CD4-positive, alpha-beta T cell (primary cell): ENCODE results near the gene ZNHIT1. TPM values are rescaled to one million over a fixed set of nuclear protein-coding genes. Genes with fewer than 3 reads are reported as not detected.

Experiments
- ATAC-seq: fragments of 200-7000 bp; cut with Tn5 transposase; one replicate; pipeline ENCODE4 v1.10.0; 2022; ENCODE audit warnings: mild to moderate bottlenecking; ENCODE audit not compliant: poor library complexity
- CTCF ChIA-PET: fragments of 350-600 bp; sonication (Branson Sonifier 250); formaldehyde crosslinking; loops from one replicate; lab custom pipeline; 2021; ENCODE audit warnings: antibody characterized with exemption, inconsistent platforms; lab: Charles Lee
- POLR2A ChIA-PET: fragments of 350-600 bp; sonication (Branson Sonifier 250); formaldehyde crosslinking; loops from one replicate; lab custom pipeline; 2021; ENCODE audit warnings: antibody characterized with exemption, inconsistent platforms; lab: Charles Lee
- DNase-seq, 14 experiments: peaks; one replicate each; pipeline ENCODE4 v3.0.0-alpha.2; 2013 to 2020; ENCODE audit warnings: mixed read lengths in 2 of 14
- H3K27ac ChIP-seq, 2 donors: one replicate each; pipeline versions ENCODE4 v1.5.1 to v1.7.0; 2013; ENCODE audit warnings: low read length in 2 of 2, low read depth in 1 of 2, mild to moderate bottlenecking in 1 of 2
- H3K27me3 ChIP-seq, 2 experiments: 1 replicate in 1 of 2; 2 replicates in 1 of 2; pipeline versions ENCODE4 v1.6.1 to v1.7.0; 2013; ENCODE audit warnings: low read length in 2 of 2, control low read depth in 1 of 2, mild to moderate bottlenecking in 1 of 2, moderate library complexity in 1 of 2; ENCODE audit not compliant: insufficient read depth in 2 of 2, control insufficient read depth in 1 of 2
- H3K36me3 ChIP-seq: one replicate; pipeline ENCODE4 v1.6.1; 2013; ENCODE audit warnings: low read length, control low read depth; ENCODE audit not compliant: insufficient read depth
- H3K4me1 ChIP-seq: one replicate; pipeline ENCODE4 v1.6.1; 2013; ENCODE audit warnings: low read length, control low read depth; ENCODE audit not compliant: insufficient read depth
- H3K4me3 ChIP-seq: one replicate; pipeline ENCODE4 v1.5.1; 2013; ENCODE audit warnings: mild to moderate bottlenecking, low read length, moderate library complexity
- H3K9me3 ChIP-seq, 2 experiments: 1 replicate in 1 of 2; 2 replicates in 1 of 2; pipeline versions ENCODE4 v1.6.1 to v1.7.0; 2013; ENCODE audit warnings: low read length in 2 of 2, mild to moderate bottlenecking in 2 of 2, control low read depth in 1 of 2, moderate library complexity in 1 of 2; ENCODE audit not compliant: control insufficient read depth in 1 of 2, insufficient read depth in 1 of 2
- H3K27ac Mint-ChIP-seq: one replicate; pipeline ENCODE4 v1.8.0; 2020; ENCODE audit warnings: mixed read lengths
- H3K27me3 Mint-ChIP-seq: one replicate; pipeline ENCODE4 v1.8.0; 2021; ENCODE audit warnings: mixed read lengths
- H3K36me3 Mint-ChIP-seq: one replicate; pipeline ENCODE4 v1.8.0; 2021; ENCODE audit warnings: low read depth, mixed read lengths
- H3K4me1 Mint-ChIP-seq: one replicate; pipeline ENCODE4 v1.8.0; 2021; ENCODE audit warnings: low read depth, mixed read lengths
- H3K4me3 Mint-ChIP-seq: one replicate; pipeline ENCODE4 v1.8.0; 2020; ENCODE audit warnings: mild to moderate bottlenecking, mixed read lengths
- H3K9me3 Mint-ChIP-seq: one replicate; pipeline ENCODE4 v1.8.0; 2020; ENCODE audit warnings: mixed read lengths
- CTCF ChIP-seq: fragments of 200-600 bp; IDR thresholded peaks from one replicate; pipeline ENCODE4 v1.8.0; 2022; ENCODE audit warnings: antibody characterized with exemption, mild to moderate bottlenecking
- intact Hi-C, 2 experiments: fragments of 100-400 bp; cut with DNase I in 1 of 2; cut with micrococcal nuclease in 1 of 2; formaldehyde crosslinking; loops; one replicate each; pipeline versions ENCODE4 v1.15.1 to v1.9.0; 2023 to 2025; cut with DNase I, micrococcal nuclease
- total RNA-seq, 174 experiments: library from RNA in 2 of 174; stranded (reverse) in 2 of 174; gene quantifications; one replicate each; pipeline ENCODE4 v1.2.3 and lab custom pipeline; 2021 to 2026

The ZNHIT1 gene
- total RNA-seq, 2 experiments from 2014 or later: 28.4 to 30.6 TPM

- no peak for TF ChIP-seq CTCF
- peaks cover 96 to 98% of the 10 kb centered on the region in 2 experiments for H3K27me3 ChIP-seq
- DNase-seq: peak in 2 of 14 experiments; percentile 51 to 58
- Mint-ChIP-seq H3K27ac (no peak overlapping the region), H3K4me1 (peaks cover 66% of the 10 kb centered on the region), H3K9me3 (no peaks in the 10 kb centered on the region), H3K27me3 (peaks cover 93% of the 10 kb centered on the region), H3K36me3 (no peaks in the 10 kb centered on the region), H3K4me3 (peak overlapping the region; percentile 36)
- no peak overlapping the region for H3K4me3 ChIP-seq
- CTCF ChIA-PET: interaction anchor here (0.7 to 3.8 kb wide), 4 partner anchors 21 to 934 kb away, joined by 3 to 28 read pairs (median 4); no protein-coding TSS in a partner anchor
- peaks cover 0 to 45% of the 10 kb centered on the region in 2 experiments for H3K9me3 ChIP-seq
- H3K36me3 ChIP-seq: no peaks in the 10 kb centered on the region
- peaks cover 69% of the 10 kb centered on the region for H3K4me1 ChIP-seq
- intact Hi-C loops: no loop called here
- POLR2A ChIA-PET: interaction anchor here (1.0 kb wide), 1 partner anchor 26 kb away, joined by 3 read pairs; no protein-coding TSS in a partner anchor
- ATAC-seq: peak; percentile 37
- H3K27ac ChIP-seq: no peak overlapping the region
Observed at GRCh38 chr7:101170617-101171441, 47.1 kb upstream of the ZNHIT1 start.

GRCh38 chr7:101171442-101171837 lies 46.5 kb upstream of the ZNHIT1 start:
- no peak for TF ChIP-seq CTCF
- peaks cover 93% of the 10 kb centered on the region for H3K27me3 Mint-ChIP-seq
- peak overlapping the region; percentile 36 for H3K4me3 Mint-ChIP-seq
- ChIA-PET CTCF (interaction anchor here (1.6 to 3.8 kb wide), 3 partner anchors 20 to 94 kb away, joined by 4 to 28 read pairs (median 5); no protein-coding TSS in a partner anchor), POLR2A (no interaction called here)
- H3K36me3 ChIP-seq: no peaks in the 10 kb centered on the region
- no peaks in the 10 kb centered on the region for H3K36me3 Mint-ChIP-seq
- no peaks in the 10 kb centered on the region for H3K9me3 Mint-ChIP-seq
- DNase-seq: no peak
- peaks cover 95 to 98% of the 10 kb centered on the region in 2 experiments for H3K27me3 ChIP-seq
- no peak overlapping the region for H3K27ac Mint-ChIP-seq
- H3K4me1 Mint-ChIP-seq: peaks cover 62% of the 10 kb centered on the region
- intact Hi-C loops: no loop called here
- peaks cover 0 to 40% of the 10 kb centered on the region in 2 experiments for H3K9me3 ChIP-seq
- no peak overlapping the region for H3K27ac ChIP-seq
- no peak for ATAC-seq
- no peak overlapping the region for H3K4me3 ChIP-seq
- peaks cover 63% of the 10 kb centered on the region for H3K4me1 ChIP-seq

GRCh38 chr7:101172005-101172853 lies 45.7 kb upstream of the ZNHIT1 start:
- Mint-ChIP-seq H3K36me3 (no peaks in the 10 kb centered on the region), H3K4me1 (peaks cover 56% of the 10 kb centered on the region), H3K27me3 (peaks cover 93% of the 10 kb centered on the region), H3K27ac (no peak overlapping the region), H3K9me3 (no peaks in the 10 kb centered on the region), H3K4me3 (peak overlapping the region; percentile 32)
- Histone ChIP-seq H3K27me3 (peaks cover 97 to 100% of the 10 kb centered on the region in 2 experiments), H3K36me3 (no peaks in the 10 kb centered on the region), H3K4me1 (peaks cover 58% of the 10 kb centered on the region), H3K9me3 (peaks cover 0 to 40% of the 10 kb centered on the region in 2 experiments), H3K4me3 (no peak overlapping the region), H3K27ac (no peak overlapping the region)
- DNase-seq: peak in 2 of 14 experiments; percentile 54 to 69
- peak; percentile 9 for ATAC-seq
- POLR2A ChIA-PET: no interaction called here
- no peak for TF ChIP-seq CTCF
- CTCF ChIA-PET: interaction anchor here (0.6 to 3.8 kb wide), 2 partner anchors 10 to 28 kb away, joined by 3 to 28 read pairs; no protein-coding TSS in a partner anchor
- intact Hi-C loops: no loop called here
